A673 (cell line): ENCODE measurements around the gene PON3. TPM values are rescaled to one million over a fixed set of nuclear protein-coding genes. Genes with fewer than 3 reads are reported as not detected.

Experiments
- BruUV-seq: library from RNA; stranded (reverse); fragments of 400-500 nt; replicated peaks from 2 replicates; lab custom pipeline; 2021; lab: Mats Ljungman, UMichigan
- CTCF ChIA-PET: fragments of 300-600 bp; sonication (Branson Sonifier 250); formaldehyde crosslinking; loops from one replicate; lab custom pipeline; 2022; ENCODE audit warnings: antibody characterized with exemption; lab: Charles Lee
- POLR2A ChIA-PET: fragments of 300-600 bp; sonication (Branson Sonifier 250); formaldehyde crosslinking; loops from one replicate; lab custom pipeline; 2022; ENCODE audit warnings: antibody characterized with exemption; ENCODE audit not compliant: low non-redundant PET; lab: Charles Lee
- DNase-seq: peaks from one replicate; pipeline ENCODE4 v3.0.0-alpha.2; 2015; ENCODE audit warnings: low spot score
- H3K27ac ChIP-seq: fragments of 200-600 bp; sonication (generic); 2 replicates; pipeline ENCODE4 v1.5.1; 2016; ENCODE audit warnings: mixed run types, low read depth, mild to moderate bottlenecking, mixed read lengths, antibody characterized with exemption, low read length; ENCODE audit not compliant: poor library complexity, severe bottlenecking
- H3K27me3 ChIP-seq: fragments of 200-600 bp; sonication (generic); replicated peaks from 2 replicates; pipeline ENCODE4 v1.6.1; 2017; ENCODE audit warnings: mixed run types, low read depth, mild to moderate bottlenecking, mixed read lengths, antibody characterized with exemption, low read length; ENCODE audit not compliant: insufficient read depth, poor library complexity
- H3K36me3 ChIP-seq: fragments of 200-600 bp; sonication (generic); 2 replicates; pipeline ENCODE4 v1.6.1; 2016; ENCODE audit warnings: mixed run types, mild to moderate bottlenecking, mixed read lengths, antibody characterized with exemption, low read length; ENCODE audit not compliant: insufficient read depth, poor library complexity, severe bottlenecking
- H3K4me1 ChIP-seq: fragments of 200-600 bp; sonication (generic); 2 replicates; pipeline ENCODE4 v1.6.1; 2017; ENCODE audit warnings: mixed run types, mild to moderate bottlenecking, mixed read lengths, antibody characterized with exemption, low read length; ENCODE audit not compliant: insufficient read depth, poor library complexity, severe bottlenecking
- H3K4me3 ChIP-seq: fragments of 200-600 bp; sonication (generic); 2 replicates; pipeline ENCODE4 v1.5.1; 2016; ENCODE audit warnings: low read depth, mixed run types, mild to moderate bottlenecking, mixed read lengths, low read length; ENCODE audit not compliant: poor library complexity, severe bottlenecking
- H3K9me3 ChIP-seq: fragments of 200-600 bp; sonication (generic); 2 replicates; pipeline ENCODE4 v1.6.1; 2016; ENCODE audit warnings: mixed run types, low read depth, mild to moderate bottlenecking, mixed read lengths, antibody characterized with exemption, low read length; ENCODE audit not compliant: poor library complexity, severe bottlenecking
- EZH2 ChIP-seq: fragments of 200-600 bp; sonication (generic); IDR thresholded peaks from 2 replicates; pipeline ENCODE4 v1.6.1; 2017; ENCODE audit warnings: borderline replicate concordance, low read depth, mild to moderate bottlenecking, mixed read lengths, antibody characterized with exemption, low read length; ENCODE audit not compliant: poor library complexity, severe bottlenecking
- intact Hi-C: fragments of 100-400 bp; cut with micrococcal nuclease; formaldehyde crosslinking; loops from one replicate; pipeline ENCODE4 v1.10.0; 2022; ENCODE audit not compliant: unreplicated experiment
- total RNA-seq: library from RNA; stranded (reverse); gene quantifications from 2 replicates; pipeline ENCODE4 v1.2.3, GENCODE V29; 2021
- TF ChIP-seq, protein P1 (sequence below): fragments of 300-800, 200-600 bp; sonication (generic); conservative IDR thresholded peaks from 2 replicates; pipeline ENCODE4 v1.5.1; 2017; ENCODE audit warnings: low read depth, mild to moderate bottlenecking, antibody characterized with exemption, low read length, moderate library complexity, mixed read lengths

PON3 gene
- total RNA-seq, 1 experiment from 2014 or later: not detected

DNA sequence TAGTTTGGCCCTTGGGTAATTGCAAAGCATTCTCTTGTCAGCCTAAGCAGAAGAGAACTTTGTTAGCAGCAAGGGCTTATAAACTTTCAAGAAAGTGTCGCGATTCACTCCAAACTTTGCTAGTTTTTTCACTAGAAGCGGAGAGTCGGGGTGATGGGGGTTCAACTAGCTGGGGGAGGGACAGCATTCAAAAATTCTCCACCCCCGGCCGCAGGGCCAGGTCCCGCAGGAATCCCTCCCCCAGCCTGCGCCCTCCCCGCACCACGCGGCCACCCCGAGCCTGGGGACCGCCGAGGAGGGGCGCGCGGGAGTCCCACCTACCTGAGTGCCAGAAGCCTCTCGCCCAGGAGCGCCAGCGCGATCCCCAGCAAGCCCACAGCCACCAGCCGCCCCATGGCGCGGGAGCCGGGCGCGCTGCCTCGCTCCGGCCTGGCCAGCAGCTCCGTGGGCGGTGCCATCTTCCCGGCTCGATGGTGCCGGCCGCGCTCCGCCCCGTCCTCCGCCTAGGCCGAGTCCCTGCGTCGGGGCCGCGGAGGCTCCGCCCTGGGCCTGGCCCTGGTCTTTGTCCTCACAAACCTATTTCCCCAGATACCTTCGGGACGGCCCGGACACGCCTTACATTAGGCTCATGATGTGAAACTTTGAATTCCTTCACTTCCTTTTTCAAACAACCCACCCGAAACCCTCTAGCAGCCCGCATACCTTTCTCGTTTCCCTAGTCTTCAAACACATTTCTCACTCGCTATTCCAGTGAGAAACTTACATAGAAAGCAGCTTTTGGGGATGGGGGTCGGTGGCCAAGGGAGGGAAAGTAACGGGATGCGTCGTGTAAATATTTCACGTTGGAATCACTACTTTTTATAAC lies 38.6 kb upstream of the PON3 start, which contains the start of gene PON2:
PON2 (minus strand) TSS at position 472 of the 865 bp plus-strand sequence; CDS start at position 395, 77 bp downstream.
- peaks cover 15% of the 10 kb centered on the region for H3K4me1 ChIP-seq
- intact Hi-C loops: no loop called here
- H3K4me3 ChIP-seq: peak within 1 kb of the TSS; percentile 66
- peak; percentile 85 for DNase-seq
- H3K27me3 ChIP-seq: no peaks in the 10 kb centered on the region
- TF ChIP-seq, protein P1, sequence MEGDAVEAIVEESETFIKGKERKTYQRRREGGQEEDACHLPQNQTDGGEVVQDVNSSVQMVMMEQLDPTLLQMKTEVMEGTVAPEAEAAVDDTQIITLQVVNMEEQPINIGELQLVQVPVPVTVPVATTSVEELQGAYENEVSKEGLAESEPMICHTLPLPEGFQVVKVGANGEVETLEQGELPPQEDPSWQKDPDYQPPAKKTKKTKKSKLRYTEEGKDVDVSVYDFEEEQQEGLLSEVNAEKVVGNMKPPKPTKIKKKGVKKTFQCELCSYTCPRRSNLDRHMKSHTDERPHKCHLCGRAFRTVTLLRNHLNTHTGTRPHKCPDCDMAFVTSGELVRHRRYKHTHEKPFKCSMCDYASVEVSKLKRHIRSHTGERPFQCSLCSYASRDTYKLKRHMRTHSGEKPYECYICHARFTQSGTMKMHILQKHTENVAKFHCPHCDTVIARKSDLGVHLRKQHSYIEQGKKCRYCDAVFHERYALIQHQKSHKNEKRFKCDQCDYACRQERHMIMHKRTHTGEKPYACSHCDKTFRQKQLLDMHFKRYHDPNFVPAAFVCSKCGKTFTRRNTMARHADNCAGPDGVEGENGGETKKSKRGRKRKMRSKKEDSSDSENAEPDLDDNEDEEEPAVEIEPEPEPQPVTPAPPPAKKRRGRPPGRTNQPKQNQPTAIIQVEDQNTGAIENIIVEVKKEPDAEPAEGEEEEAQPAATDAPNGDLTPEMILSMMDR: no peak
- no peak for TF ChIP-seq EZH2
- no peaks in the 10 kb centered on the region for H3K9me3 ChIP-seq
- BruUV-seq: no TSS peak
- H3K36me3 ChIP-seq: no peaks in the 10 kb centered on the region
- CTCF ChIA-PET: no interaction called here
- H3K27ac ChIP-seq: peak within 1 kb of the TSS; percentile 89
- POLR2A ChIA-PET: no interaction called here

DNA sequence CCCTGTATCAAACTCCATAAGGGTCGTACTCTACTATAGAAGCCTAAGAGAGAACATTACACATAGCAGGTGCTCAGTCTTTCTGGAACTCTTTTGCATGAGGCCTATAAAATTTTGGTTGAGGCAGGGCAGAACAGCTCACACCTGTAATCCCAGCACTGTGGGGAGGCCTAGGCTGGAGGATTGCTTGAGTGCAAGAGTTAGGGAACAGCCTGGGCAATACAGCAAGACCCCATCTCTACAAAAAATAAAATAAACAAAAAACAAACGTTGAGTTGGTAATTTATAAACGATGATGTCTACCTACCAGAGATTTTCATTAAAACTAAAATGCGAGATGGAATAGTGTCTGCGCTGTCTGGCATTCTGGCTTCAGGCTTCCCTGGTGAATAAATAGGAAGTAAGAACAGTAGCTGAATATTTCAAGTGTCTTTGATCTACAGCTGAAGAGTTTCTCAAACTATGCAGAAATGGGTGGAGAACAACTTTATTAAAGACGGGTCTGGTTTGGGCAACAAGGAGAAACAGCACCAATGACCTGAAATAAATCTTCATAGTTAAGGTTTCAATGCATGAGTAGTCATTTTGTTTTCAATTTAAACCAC lies 37.9 kb upstream of the PON3 start:
- BruUV-seq: TSS peak; percentile 63
- CTCF ChIA-PET: no interaction called here
- Histone ChIP-seq H3K4me3 (peak overlapping the region; percentile 66), H3K9me3 (no peaks in the 10 kb centered on the region), H3K36me3 (no peaks in the 10 kb centered on the region), H3K27ac (peak overlapping the region; percentile 89), H3K27me3 (no peaks in the 10 kb centered on the region), H3K4me1 (peaks cover 15% of the 10 kb centered on the region)
- DNase-seq: no peak
- intact Hi-C loops: no loop called here
- no peak for TF ChIP-seq EZH2
- TF ChIP-seq, protein P1: no peak
- POLR2A ChIA-PET: no interaction called here

DNA sequence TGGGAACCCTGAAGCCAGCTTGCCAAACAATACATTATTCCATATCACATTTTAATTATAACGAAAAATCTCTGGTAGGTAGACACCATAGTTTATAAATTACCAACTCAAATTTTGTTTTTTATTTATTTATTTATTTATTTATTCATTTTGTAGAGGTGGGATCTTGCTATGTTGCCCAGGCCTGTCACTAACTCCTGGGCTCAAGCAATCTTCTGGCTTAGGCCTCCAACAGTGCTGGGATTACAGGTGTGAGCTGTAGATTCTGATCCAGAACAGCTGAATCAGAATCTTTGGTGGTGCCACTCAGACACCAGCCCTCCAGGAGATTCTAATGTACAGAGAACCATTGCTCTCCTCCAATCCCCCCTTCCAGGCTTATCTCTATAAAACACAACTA lies 37.0 kb upstream of the PON3 start:
- Histone ChIP-seq H3K27me3 (no peaks in the 10 kb centered on the region), H3K9me3 (no peaks in the 10 kb centered on the region), H3K4me1 (peaks cover 15% of the 10 kb centered on the region), H3K36me3 (no peaks in the 10 kb centered on the region), H3K4me3 (no peak overlapping the region), H3K27ac (no peak overlapping the region)
- ChIA-PET CTCF (no interaction called here), POLR2A (no interaction called here)
- no TSS peak for BruUV-seq
- no peak for DNase-seq
- TF ChIP-seq EZH2: no peak
- TF ChIP-seq, protein P1: no peak
- intact Hi-C loops: no loop called here
